ENCODE data around the gene ADAMTS7.

The ADAMTS7 gene

DNA sequence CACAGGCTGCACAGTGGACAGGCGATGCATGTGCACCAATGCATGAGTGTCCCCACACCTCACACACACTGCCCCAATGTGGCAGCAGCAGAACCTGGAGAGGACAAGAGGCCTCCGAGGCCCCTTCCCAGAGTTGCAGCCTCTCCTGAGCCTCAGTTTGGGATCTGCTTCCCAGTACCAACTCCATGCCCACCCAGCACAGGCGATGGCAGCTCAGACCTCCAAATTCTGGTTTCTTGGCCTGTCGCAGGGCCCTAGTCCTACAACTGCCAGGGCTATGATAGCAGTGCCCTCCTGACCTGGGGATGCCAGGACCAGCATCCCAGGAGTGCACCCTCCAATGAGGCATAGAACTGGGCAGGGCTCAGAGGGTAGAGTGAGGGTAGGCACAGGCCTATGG is 19.9 kb downstream of the ADAMTS7 start:
- Histone ChIP-seq H3K9ac (ENCODE audit: low read depth, low read length, poor library complexity) (no peak overlapping the region), H3K27me3 (ENCODE audit: control insufficient read depth in 3 of 3, insufficient read depth in 3 of 3, low read depth in 1 of 3, low read length in 3 of 3) (no peaks in the 10 kb centered on the region), H2AK5ac (ENCODE audit: low read depth, low read length) (no peak overlapping the region), H2BK15ac (ENCODE audit: low read length) (no peak overlapping the region), H2AFZ (ENCODE audit: low read length) (no peak overlapping the region), H3K23ac (ENCODE audit: low read depth, low read length, poor library complexity) (no peak overlapping the region), H2BK120ac (ENCODE audit: low read depth, low read length) (no peak overlapping the region), H3K14ac (ENCODE audit: low read length) (no peak overlapping the region), H3K4me3 (ENCODE audit: low read length in 2 of 2) (no peak overlapping the region), H3K27ac (replicated peaks; ENCODE audit: low read length) (no peak overlapping the region), H4K8ac (ENCODE audit: low read depth, low read length) (no peak overlapping the region), H3K4me1 (ENCODE audit: control insufficient read depth in 2 of 2, insufficient read depth in 1 of 2, low read depth in 1 of 2, low read length in 2 of 2) (no peaks in the 10 kb centered on the region), H4K91ac (ENCODE audit: low read depth, low read length, poor library complexity) (no peak overlapping the region), H3K4me2 (ENCODE audit: insufficient read depth, low read length, poor library complexity, severe bottlenecking) (no peak overlapping the region), H3K9me3 (replicated peaks in 1 of 2; ENCODE audit: control insufficient read depth in 2 of 2, insufficient read depth in 1 of 2, low read depth in 1 of 2, low read length in 2 of 2) (no peaks in the 10 kb centered on the region), H3K36me3 (replicated peaks in 1 of 2; ENCODE audit: control insufficient read depth in 2 of 2, insufficient read depth in 2 of 2, low read length in 2 of 2) (peaks cover 51 to 92% of the 10 kb centered on the region in 2 donors), H3K4ac (ENCODE audit: low read length) (no peak overlapping the region), H3K79me1 (ENCODE audit: low read depth, low read length) (peaks cover 1% of the 10 kb centered on the region), H3K18ac (ENCODE audit: low read length) (no peak overlapping the region), H2BK5ac (ENCODE audit: low read length) (no peak overlapping the region), H2BK12ac (ENCODE audit: low read length) (no peak overlapping the region)
- WGBS, 2 donors (ENCODE audit: extremely low coverage in 2 of 2, insufficient read length in 2 of 2, insufficient replicate concordance in 1 of 2), result no CpG with 5 or more reads among the region's 4 CpGs
- DNase-seq (ENCODE audit: low spot score), result no peak

- no peak overlapping the region for H3K9ac ChIP-seq (ENCODE audit: low read depth, low read length, poor library complexity)
- H2BK5ac ChIP-seq (ENCODE audit: low read length), result no peak overlapping the region
- peaks cover 1% of the 10 kb centered on the region for H3K79me1 ChIP-seq (ENCODE audit: low read depth, low read length)
- H3K23ac ChIP-seq (ENCODE audit: low read depth, low read length, poor library complexity), result no peak overlapping the region
- H3K27ac ChIP-seq (replicated peaks; ENCODE audit: low read length), result no peak overlapping the region
- no peak overlapping the region for H4K91ac ChIP-seq (ENCODE audit: low read depth, low read length, poor library complexity)
- no peak overlapping the region for H2BK120ac ChIP-seq (ENCODE audit: low read depth, low read length)
- no peak overlapping the region for H3K4me2 ChIP-seq (ENCODE audit: insufficient read depth, low read length, poor library complexity, severe bottlenecking)
- H3K36me3 ChIP-seq (replicated peaks in 1 of 2; ENCODE audit: control insufficient read depth in 2 of 2, insufficient read depth in 2 of 2, low read length in 2 of 2), result peaks cover 44 to 91% of the 10 kb centered on the region in 2 donors
- no CpG with 5 or more reads among the region's 4 CpGs for WGBS, 2 donors (ENCODE audit: extremely low coverage in 2 of 2, insufficient read length in 2 of 2, insufficient replicate concordance in 1 of 2)
- no peak overlapping the region for H2AFZ ChIP-seq (ENCODE audit: low read length)
- H3K27me3 ChIP-seq (ENCODE audit: control insufficient read depth in 3 of 3, insufficient read depth in 3 of 3, low read depth in 1 of 3, low read length in 3 of 3), result no peaks in the 10 kb centered on the region
- H2BK15ac ChIP-seq (ENCODE audit: low read length), result no peak overlapping the region
- no peak overlapping the region for H3K18ac ChIP-seq (ENCODE audit: low read length)
- no peak overlapping the region for H2BK12ac ChIP-seq (ENCODE audit: low read length)
- no peak overlapping the region for H3K4me3 ChIP-seq (ENCODE audit: low read length in 2 of 2)
- H3K14ac ChIP-seq (ENCODE audit: low read length), result no peak overlapping the region
- no peak overlapping the region for H4K8ac ChIP-seq (ENCODE audit: low read depth, low read length)
- DNase-seq (ENCODE audit: low spot score), result no peak
- no peak overlapping the region for H3K4ac ChIP-seq (ENCODE audit: low read length)
- peaks cover 0 to 5% of the 10 kb centered on the region in 2 donors for H3K9me3 ChIP-seq (replicated peaks in 1 of 2; ENCODE audit: control insufficient read depth in 2 of 2, insufficient read depth in 1 of 2, low read depth in 1 of 2, low read length in 2 of 2)
- no peak overlapping the region for H2AK5ac ChIP-seq (ENCODE audit: low read depth, low read length)
- H3K4me1 ChIP-seq (ENCODE audit: control insufficient read depth in 2 of 2, insufficient read depth in 1 of 2, low read depth in 1 of 2, low read length in 2 of 2), result no peaks in the 10 kb centered on the region
Observed at GRCh38 chr15:78790027-78790426, 21.2 kb downstream of the ADAMTS7 start.

DNA sequence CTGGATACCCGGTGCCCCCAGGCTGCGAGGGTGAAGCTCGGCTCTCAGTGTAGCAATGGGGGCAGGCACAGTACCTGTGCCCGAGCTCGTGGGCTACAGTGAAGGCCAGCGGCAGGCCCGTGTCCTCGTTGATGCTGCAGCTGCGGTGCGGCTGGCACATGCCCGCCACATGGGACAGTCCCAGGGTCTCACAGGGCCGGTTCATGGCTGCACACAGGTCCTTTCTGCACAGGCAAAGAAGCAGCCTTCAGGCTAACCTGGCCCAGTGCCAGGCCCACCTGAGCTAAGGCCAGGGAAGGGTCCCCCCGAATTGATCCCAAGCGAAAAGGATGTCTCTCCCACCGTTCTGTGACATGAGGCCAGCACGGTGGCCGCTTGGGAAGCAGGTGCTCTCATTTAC is 21.6 kb downstream of the ADAMTS7 start:
- no peak overlapping the region for H4K91ac ChIP-seq (ENCODE audit: low read depth, low read length, poor library complexity)
- no peak overlapping the region for H2BK15ac ChIP-seq (ENCODE audit: low read length)
- H3K27me3 ChIP-seq (ENCODE audit: control insufficient read depth in 3 of 3, insufficient read depth in 3 of 3, low read depth in 1 of 3, low read length in 3 of 3), result no peaks in the 10 kb centered on the region
- peak overlapping the region; percentile 21 for H3K9ac ChIP-seq (ENCODE audit: low read depth, low read length, poor library complexity)
- H3K4me3 ChIP-seq (ENCODE audit: low read length in 2 of 2), result no peak overlapping the region
- no peak overlapping the region for H2BK5ac ChIP-seq (ENCODE audit: low read length)
- no peak overlapping the region for H2BK120ac ChIP-seq (ENCODE audit: low read depth, low read length)
- H2AFZ ChIP-seq (ENCODE audit: low read length), result no peak overlapping the region
- H3K4ac ChIP-seq (ENCODE audit: low read length), result no peak overlapping the region
- peak overlapping the region; percentile 82 for H3K14ac ChIP-seq (ENCODE audit: low read length)
- no peak overlapping the region for H3K4me2 ChIP-seq (ENCODE audit: insufficient read depth, low read length, poor library complexity, severe bottlenecking)
- H2BK12ac ChIP-seq (ENCODE audit: low read length), result peak overlapping the region; percentile 41
- H3K27ac ChIP-seq (replicated peaks; ENCODE audit: low read length), result no peak overlapping the region
- H3K23ac ChIP-seq (ENCODE audit: low read depth, low read length, poor library complexity), result no peak overlapping the region
- H3K18ac ChIP-seq (ENCODE audit: low read length), result no peak overlapping the region
- no peak overlapping the region for H2AK5ac ChIP-seq (ENCODE audit: low read depth, low read length)
- H3K9me3 ChIP-seq (replicated peaks in 1 of 2; ENCODE audit: control insufficient read depth in 2 of 2, insufficient read depth in 1 of 2, low read depth in 1 of 2, low read length in 2 of 2), result peaks cover 0 to 10% of the 10 kb centered on the region in 2 donors
- WGBS, 2 donors (ENCODE audit: extremely low coverage in 2 of 2, insufficient read length in 2 of 2, insufficient replicate concordance in 1 of 2), result no CpG with 5 or more reads among the region's 17 CpGs
- H3K79me1 ChIP-seq (ENCODE audit: low read depth, low read length), result no peaks in the 10 kb centered on the region
- H3K36me3 ChIP-seq (replicated peaks in 1 of 2; ENCODE audit: control insufficient read depth in 2 of 2, insufficient read depth in 2 of 2, low read length in 2 of 2), result peaks cover 44 to 91% of the 10 kb centered on the region in 2 donors
- H3K4me1 ChIP-seq (ENCODE audit: control insufficient read depth in 2 of 2, insufficient read depth in 1 of 2, low read depth in 1 of 2, low read length in 2 of 2), result no peaks in the 10 kb centered on the region
- H4K8ac ChIP-seq (ENCODE audit: low read depth, low read length), result no peak overlapping the region
- DNase-seq (ENCODE audit: low spot score), result no peak

GRCh38 chr15:78788016-78788660 is 23.1 kb downstream of the ADAMTS7 start:
- Histone ChIP-seq H3K4ac (ENCODE audit: low read length) (no peak overlapping the region), H3K23ac (ENCODE audit: low read depth, low read length, poor library complexity) (no peak overlapping the region), H3K4me3 (ENCODE audit: low read length in 2 of 2) (no peak overlapping the region), H3K14ac (ENCODE audit: low read length) (no peak overlapping the region), H3K4me2 (ENCODE audit: insufficient read depth, low read length, poor library complexity, severe bottlenecking) (no peak overlapping the region), H2AK5ac (ENCODE audit: low read depth, low read length) (no peak overlapping the region), H2BK12ac (ENCODE audit: low read length) (no peak overlapping the region), H3K4me1 (ENCODE audit: control insufficient read depth in 2 of 2, insufficient read depth in 1 of 2, low read depth in 1 of 2, low read length in 2 of 2) (no peaks in the 10 kb centered on the region), H3K9me3 (replicated peaks in 1 of 2; ENCODE audit: control insufficient read depth in 2 of 2, insufficient read depth in 1 of 2, low read depth in 1 of 2, low read length in 2 of 2) (peaks cover 0 to 10% of the 10 kb centered on the region in 2 donors), H2BK15ac (ENCODE audit: low read length) (no peak overlapping the region), H3K27me3 (ENCODE audit: control insufficient read depth in 3 of 3, insufficient read depth in 3 of 3, low read depth in 1 of 3, low read length in 3 of 3) (no peaks in the 10 kb centered on the region), H2BK5ac (ENCODE audit: low read length) (no peak overlapping the region), H2BK120ac (ENCODE audit: low read depth, low read length) (no peak overlapping the region), H4K91ac (ENCODE audit: low read depth, low read length, poor library complexity) (no peak overlapping the region), H3K9ac (ENCODE audit: low read depth, low read length, poor library complexity) (peak overlapping the region; percentile 44), H3K18ac (ENCODE audit: low read length) (no peak overlapping the region), H3K36me3 (replicated peaks in 1 of 2; ENCODE audit: control insufficient read depth in 2 of 2, insufficient read depth in 2 of 2, low read length in 2 of 2) (peaks cover 41 to 84% of the 10 kb centered on the region in 2 donors), H4K8ac (ENCODE audit: low read depth, low read length) (no peak overlapping the region), H3K79me1 (ENCODE audit: low read depth, low read length) (no peaks in the 10 kb centered on the region), H3K27ac (replicated peaks; ENCODE audit: low read length) (no peak overlapping the region), H2AFZ (ENCODE audit: low read length) (no peak overlapping the region)
- WGBS, 2 donors (ENCODE audit: extremely low coverage in 2 of 2, insufficient read length in 2 of 2, insufficient replicate concordance in 1 of 2), result no CpG with 5 or more reads among the region's 14 CpGs
- DNase-seq (ENCODE audit: low spot score), result no peak
